MCF 10A (cell line): ENCODE results near the gene AMPH. TPM values are rescaled to one million over a fixed set of nuclear protein-coding genes. Genes with fewer than 3 reads are reported as not detected.

Experiments
- BruUV-seq: library from RNA; stranded (reverse); fragments of 400-500 nt; replicated peaks from 2 replicates; lab custom pipeline; 2021; lab: Mats Ljungman, UMichigan
- CTCF ChIA-PET: fragments of 300-600 bp; sonication (Branson Sonifier 250); formaldehyde crosslinking; extraction: SDS; loops from one replicate; lab custom pipeline; 2021; ENCODE audit warnings: antibody characterized with exemption, inconsistent platforms; lab: Yijun Ruan, JAX
- POLR2A ChIA-PET: fragments of 300-600, 350-650 bp; sonication (Branson Sonifier 250); formaldehyde crosslinking; extraction: SDS; loops from one replicate; lab custom pipeline; 2020; ENCODE audit warnings: antibody characterized with exemption, inconsistent platforms; lab: Yijun Ruan, JAX
- DNase-seq: peaks from one replicate; pipeline ENCODE4 v3.0.0-alpha.2; 2018; ENCODE audit not compliant: unreplicated experiment
- H3K27ac Mint-ChIP-seq: one replicate; pipeline ENCODE4 v1.8.0; 2022; ENCODE audit warnings: mild to moderate bottlenecking, low read depth, mixed read lengths; ENCODE audit not compliant: unreplicated experiment
- H3K27me3 Mint-ChIP-seq: one replicate; pipeline ENCODE4 v1.8.0; 2022; ENCODE audit warnings: mixed read lengths; ENCODE audit not compliant: insufficient read depth, unreplicated experiment
- H3K36me3 Mint-ChIP-seq: one replicate; pipeline ENCODE4 v1.8.0; 2022; ENCODE audit warnings: mild to moderate bottlenecking, moderate library complexity, mixed read lengths; ENCODE audit not compliant: insufficient read depth, unreplicated experiment
- H3K4me1 Mint-ChIP-seq: one replicate; pipeline ENCODE4 v1.8.0; 2022; ENCODE audit warnings: mixed read lengths; ENCODE audit not compliant: insufficient read depth, unreplicated experiment
- H3K4me3 Mint-ChIP-seq: one replicate; pipeline ENCODE4 v1.8.0; 2022; ENCODE audit warnings: mild to moderate bottlenecking, moderate library complexity, mixed read lengths; ENCODE audit not compliant: unreplicated experiment
- H3K9me3 Mint-ChIP-seq: one replicate; pipeline ENCODE4 v1.8.0; 2022; ENCODE audit warnings: mixed read lengths; ENCODE audit not compliant: unreplicated experiment
- intact Hi-C: fragments of 100-400 bp; cut with micrococcal nuclease; formaldehyde crosslinking; loops from 2 replicates; pipeline ENCODE4 v1.14.1; 2022
- total RNA-seq: library from RNA; stranded (reverse); gene quantifications from 2 replicates; pipeline ENCODE4 v1.2.3, GENCODE V29; 2022
- TF ChIP-seq, protein P1 (sequence below): fragments of 200-600 bp; IDR thresholded peaks from one replicate; pipeline ENCODE4 v1.8.0; 2022; ENCODE audit warnings: antibody characterized with exemption, mild to moderate bottlenecking; ENCODE audit not compliant: unreplicated experiment

Gene AMPH
- total RNA-seq, 1 experiment from 2014 or later, result 0.63 TPM

DNA sequence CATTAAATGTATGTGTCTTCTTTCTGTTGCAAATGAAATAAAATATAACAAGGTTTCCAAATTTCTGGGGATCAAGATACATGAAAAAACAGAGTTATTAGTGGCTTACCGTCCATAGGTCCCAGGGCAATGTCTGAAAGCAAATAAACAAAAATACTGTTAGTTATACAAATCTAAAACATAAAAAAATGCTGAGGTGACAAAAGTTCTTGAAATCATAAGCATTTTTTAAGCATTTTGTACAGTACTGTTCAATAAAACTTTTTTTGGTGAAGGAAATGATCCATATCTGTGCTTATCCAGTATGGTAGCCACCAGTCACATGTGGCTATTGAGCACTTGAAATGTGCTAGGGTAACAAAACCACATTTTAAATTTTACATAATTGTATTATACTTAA is 199.1 kb downstream of the AMPH start:
- H3K9me3 Mint-ChIP-seq, result no peaks in the 10 kb centered on the region
- intact Hi-C loops, result no loop called here
- H3K4me1 Mint-ChIP-seq, result no peaks in the 10 kb centered on the region
- H3K27me3 Mint-ChIP-seq, result peaks cover 19% of the 10 kb centered on the region
- POLR2A ChIA-PET, result no interaction called here
- H3K4me3 Mint-ChIP-seq, result no peak overlapping the region
- CTCF ChIA-PET, result interaction anchor here (0.6 kb wide), 2 partner anchors 14 to 23 kb away, joined by 3 to 5 read pairs; no protein-coding TSS in a partner anchor
- no peaks in the 10 kb centered on the region for H3K36me3 Mint-ChIP-seq
- no TSS peak for BruUV-seq
- H3K27ac Mint-ChIP-seq, result no peak overlapping the region
- no peak for DNase-seq
- TF ChIP-seq, protein P1, sequence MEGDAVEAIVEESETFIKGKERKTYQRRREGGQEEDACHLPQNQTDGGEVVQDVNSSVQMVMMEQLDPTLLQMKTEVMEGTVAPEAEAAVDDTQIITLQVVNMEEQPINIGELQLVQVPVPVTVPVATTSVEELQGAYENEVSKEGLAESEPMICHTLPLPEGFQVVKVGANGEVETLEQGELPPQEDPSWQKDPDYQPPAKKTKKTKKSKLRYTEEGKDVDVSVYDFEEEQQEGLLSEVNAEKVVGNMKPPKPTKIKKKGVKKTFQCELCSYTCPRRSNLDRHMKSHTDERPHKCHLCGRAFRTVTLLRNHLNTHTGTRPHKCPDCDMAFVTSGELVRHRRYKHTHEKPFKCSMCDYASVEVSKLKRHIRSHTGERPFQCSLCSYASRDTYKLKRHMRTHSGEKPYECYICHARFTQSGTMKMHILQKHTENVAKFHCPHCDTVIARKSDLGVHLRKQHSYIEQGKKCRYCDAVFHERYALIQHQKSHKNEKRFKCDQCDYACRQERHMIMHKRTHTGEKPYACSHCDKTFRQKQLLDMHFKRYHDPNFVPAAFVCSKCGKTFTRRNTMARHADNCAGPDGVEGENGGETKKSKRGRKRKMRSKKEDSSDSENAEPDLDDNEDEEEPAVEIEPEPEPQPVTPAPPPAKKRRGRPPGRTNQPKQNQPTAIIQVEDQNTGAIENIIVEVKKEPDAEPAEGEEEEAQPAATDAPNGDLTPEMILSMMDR, result no peak

DNA sequence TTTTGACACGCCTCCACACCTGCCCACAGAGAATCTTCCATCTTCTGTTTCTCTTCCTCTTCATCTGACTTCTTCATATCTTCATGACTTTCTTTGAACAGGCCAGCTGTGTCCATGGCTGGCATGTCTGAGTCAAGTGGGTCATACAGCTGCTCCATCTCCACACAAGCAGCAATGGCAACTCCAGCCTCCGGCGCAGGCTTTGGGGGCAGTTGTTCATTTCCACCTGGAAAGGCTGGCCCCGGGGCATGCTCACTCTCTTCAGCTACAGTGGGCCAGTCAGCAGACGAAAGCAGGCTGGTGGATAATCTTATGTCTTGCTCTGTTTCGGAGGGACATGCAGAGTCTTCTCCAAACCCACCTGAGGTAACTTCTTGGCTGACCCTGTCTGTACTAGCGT is 202.1 kb downstream of the AMPH start:
- intact Hi-C loops, result no loop called here
- Mint-ChIP-seq H3K4me3 (no peak overlapping the region), H3K27ac (no peak overlapping the region), H3K4me1 (no peaks in the 10 kb centered on the region), H3K36me3 (no peaks in the 10 kb centered on the region), H3K27me3 (peaks cover 30% of the 10 kb centered on the region), H3K9me3 (no peaks in the 10 kb centered on the region)
- no peak for DNase-seq
- BruUV-seq, result no TSS peak
- TF ChIP-seq, protein P1, result no peak
- POLR2A ChIA-PET, result no interaction called here
- CTCF ChIA-PET, result interaction anchor here (0.6 kb wide), 1 partner anchor 1082 kb away, joined by 5 read pairs; no protein-coding TSS in a partner anchor

DNA sequence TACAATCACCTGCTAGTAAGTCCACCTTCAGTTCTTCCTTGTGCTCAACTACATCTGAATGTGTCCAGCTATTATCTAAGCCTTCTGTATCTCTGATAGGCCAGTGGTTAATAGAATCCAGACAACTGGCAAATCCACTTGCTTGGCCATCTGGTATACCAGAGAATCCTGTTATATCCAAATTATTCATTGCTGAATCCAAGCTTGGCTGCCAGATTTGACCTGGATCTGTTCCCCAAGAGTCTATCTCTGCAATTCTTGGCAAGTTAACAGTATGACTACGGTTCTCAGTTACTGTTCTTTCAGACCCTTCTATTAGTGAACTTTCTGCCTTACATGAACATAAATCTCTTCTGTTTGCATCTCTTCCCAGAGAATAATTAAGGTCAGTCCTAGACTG is 203.1 kb downstream of the AMPH start:
- no peaks in the 10 kb centered on the region for H3K9me3 Mint-ChIP-seq
- ChIA-PET POLR2A (no interaction called here), CTCF (no interaction called here)
- no peaks in the 10 kb centered on the region for H3K4me1 Mint-ChIP-seq
- no peak overlapping the region for H3K27ac Mint-ChIP-seq
- no peak for DNase-seq
- no peak overlapping the region for H3K4me3 Mint-ChIP-seq
- H3K36me3 Mint-ChIP-seq, result no peaks in the 10 kb centered on the region
- intact Hi-C loops, result no loop called here
- BruUV-seq, result no TSS peak
- TF ChIP-seq, protein P1, result no peak
- H3K27me3 Mint-ChIP-seq, result peaks cover 40% of the 10 kb centered on the region

DNA sequence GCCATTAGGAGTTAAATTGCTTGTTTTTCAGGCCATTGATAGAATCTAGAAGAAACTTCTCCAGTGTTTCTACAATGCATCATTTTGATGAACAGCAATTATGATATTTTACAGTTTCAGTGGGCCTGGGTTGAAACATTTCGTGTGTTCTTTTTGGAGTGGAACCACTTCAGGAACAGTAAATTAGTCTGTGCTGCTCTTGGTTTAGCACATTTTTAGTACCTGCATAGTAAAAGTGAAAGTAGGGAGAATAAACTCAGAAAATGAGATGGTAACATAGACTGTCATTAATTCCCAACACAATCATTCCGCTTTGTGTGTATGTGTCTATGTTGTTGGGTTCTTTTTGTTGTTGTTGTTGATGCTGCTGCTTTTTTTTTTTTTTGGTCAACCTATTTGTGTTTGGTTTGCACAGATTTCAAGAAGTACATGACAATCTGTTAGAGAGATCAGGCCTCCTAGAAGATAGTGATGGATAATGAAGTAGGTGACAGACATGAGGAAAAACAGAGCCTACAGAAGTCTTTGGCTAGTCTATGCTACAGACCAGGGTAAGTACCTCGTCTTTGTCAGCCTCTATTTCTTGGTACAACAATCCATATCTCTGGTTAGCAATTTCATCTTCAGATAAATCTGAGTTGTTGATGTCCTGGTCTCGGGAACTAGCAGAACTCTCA is 203.8 kb downstream of the AMPH start:
- Mint-ChIP-seq H3K9me3 (no peaks in the 10 kb centered on the region), H3K4me3 (no peak overlapping the region), H3K27ac (no peak overlapping the region), H3K27me3 (peaks cover 47% of the 10 kb centered on the region), H3K4me1 (no peaks in the 10 kb centered on the region), H3K36me3 (no peaks in the 10 kb centered on the region)
- TF ChIP-seq, protein P1, result no peak
- DNase-seq, result no peak
- no TSS peak for BruUV-seq
- CTCF ChIA-PET, result no interaction called here
- intact Hi-C loops, result no loop called here
- POLR2A ChIA-PET, result no interaction called here
